ENCODE measurements around the gene DYSF.

The DYSF gene

DNA sequence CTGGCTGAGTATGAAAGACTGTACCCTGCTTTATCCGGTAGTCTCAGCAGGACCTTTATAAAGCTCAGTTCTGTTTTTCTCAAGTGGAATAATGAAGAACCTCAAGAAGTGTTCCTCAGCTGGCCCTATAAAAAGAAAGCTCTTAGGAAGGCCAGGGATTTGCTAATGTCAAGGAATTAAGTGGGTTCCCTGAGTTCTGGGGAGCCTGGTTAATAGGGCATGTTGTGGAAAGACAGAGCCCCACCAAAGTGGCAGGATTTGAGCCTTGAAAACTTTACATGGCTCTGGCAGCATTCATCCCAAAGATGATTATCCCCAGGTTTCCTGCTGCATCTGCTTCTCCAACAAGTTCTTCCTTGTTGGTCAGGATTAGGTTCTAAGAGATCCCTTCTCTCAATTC lies 6.9 kb upstream of the DYSF start:
- Histone ChIP-seq H3K4me2 (ENCODE audit: low read depth, low read length) (no peak overlapping the region), H3K27ac (ENCODE audit: low read length) (no peak overlapping the region), H3K9me3 (replicated peaks; ENCODE audit: insufficient read depth, low read length) (no peaks in the 10 kb centered on the region)

GRCh38 chr2:71449343-71449742 lies 4.0 kb upstream of the DYSF start:
- H3K27me3 ChIP-seq (replicated peaks; ENCODE audit: insufficient read depth, low read length) = no peaks in the 10 kb centered on the region
- H3F3A ChIP-seq (ENCODE audit: insufficient read depth, low read length) = 0 out of 2 replicates have a peak, but pooled peaks cover 3% of the 10 kb centered on the region
- H3K9ac ChIP-seq (ENCODE audit: low read length) = no peak overlapping the region
- H3K4me1 ChIP-seq (ENCODE audit: low read length) = no peaks in the 10 kb centered on the region
- no peak overlapping the region for H2AFZ ChIP-seq (ENCODE audit: low read length)
- no peaks in the 10 kb centered on the region for H3K79me2 ChIP-seq (ENCODE audit: low read length)
- no peaks in the 10 kb centered on the region for H3K9me2 ChIP-seq (replicated peaks; ENCODE audit: insufficient read depth, low read length)
- H3K36me3 ChIP-seq (replicated peaks; ENCODE audit: insufficient read depth, low read length) = no peaks in the 10 kb centered on the region
- H3K4me3 ChIP-seq (ENCODE audit: low read length) = no peak overlapping the region
- no peaks in the 10 kb centered on the region for H3K9me3 ChIP-seq (replicated peaks; ENCODE audit: insufficient read depth, low read length)
- H3K4me2 ChIP-seq (ENCODE audit: low read depth, low read length) = no peak overlapping the region
- no peaks in the 10 kb centered on the region for H4K20me1 ChIP-seq (ENCODE audit: insufficient read depth, low read length)
- H3K27ac ChIP-seq (ENCODE audit: low read length) = no peak overlapping the region
- no peak for DNase-seq
- no peak for TF ChIP-seq CTCF (IDR thresholded peaks at IDR 0.05; ENCODE audit: low read length)

More for the DNA sequence above, 6.9 kb upstream of the DYSF start:
- Histone ChIP-seq H3K9ac (ENCODE audit: low read length) (no peak overlapping the region), H3K27me3 (replicated peaks; ENCODE audit: insufficient read depth, low read length) (no peaks in the 10 kb centered on the region), H3K4me3 (ENCODE audit: low read length) (no peak overlapping the region), H3K4me1 (ENCODE audit: low read length) (no peaks in the 10 kb centered on the region), H3F3A (ENCODE audit: insufficient read depth, low read length) (0 out of 2 replicates have a peak, but pooled peaks cover 3% of the 10 kb centered on the region), H4K20me1 (ENCODE audit: insufficient read depth, low read length) (no peaks in the 10 kb centered on the region), H3K79me2 (ENCODE audit: low read length) (no peaks in the 10 kb centered on the region), H3K36me3 (replicated peaks; ENCODE audit: insufficient read depth, low read length) (no peaks in the 10 kb centered on the region), H3K9me2 (replicated peaks; ENCODE audit: insufficient read depth, low read length) (no peaks in the 10 kb centered on the region), H2AFZ (ENCODE audit: low read length) (no peak overlapping the region)
- DNase-seq = no peak
- no peak for TF ChIP-seq EZH2 (optimal IDR thresholded peaks at IDR 0.05; ENCODE audit: low read depth, low read length)
- TF ChIP-seq CTCF (IDR thresholded peaks at IDR 0.05; ENCODE audit: low read length) = no peak
- no peak for TF ChIP-seq EZH2phosphoT487 (IDR thresholded peaks at IDR 0.05; ENCODE audit: low read length)

DNA sequence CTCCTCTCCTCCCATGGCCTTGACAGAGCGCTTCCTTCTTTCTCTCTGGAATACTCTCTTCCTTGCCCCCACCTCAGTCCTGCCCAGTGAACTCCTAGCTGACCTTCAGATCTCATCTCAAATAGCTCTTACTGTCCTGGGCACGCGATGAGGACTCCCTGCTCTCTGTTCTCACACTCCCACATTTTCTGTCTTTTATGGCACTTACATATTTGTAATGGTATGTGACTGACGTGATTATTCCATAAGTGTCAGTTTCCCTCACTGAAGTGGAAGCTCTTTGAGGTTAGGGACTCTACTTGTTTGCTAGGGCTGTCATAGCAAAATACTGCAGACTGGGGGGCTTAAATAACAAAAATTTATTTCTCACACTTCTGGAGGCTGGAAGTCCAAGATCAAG lies 1.7 kb upstream of the DYSF start:
- H3F3A ChIP-seq (ENCODE audit: insufficient read depth, low read length) = no peaks in the 10 kb centered on the region
- H3K36me3 ChIP-seq (replicated peaks; ENCODE audit: insufficient read depth, low read length) = no peaks in the 10 kb centered on the region
- no peak overlapping the region for H3K4me3 ChIP-seq (ENCODE audit: low read length)
- H3K27ac ChIP-seq (ENCODE audit: low read length) = no peak overlapping the region
- H3K9me2 ChIP-seq (replicated peaks; ENCODE audit: insufficient read depth, low read length) = no peaks in the 10 kb centered on the region
- H3K4me2 ChIP-seq (ENCODE audit: low read depth, low read length) = no peak overlapping the region
- H3K27me3 ChIP-seq (replicated peaks; ENCODE audit: insufficient read depth, low read length) = no peaks in the 10 kb centered on the region
- H3K79me2 ChIP-seq (ENCODE audit: low read length) = no peaks in the 10 kb centered on the region
- no peak overlapping the region for H2AFZ ChIP-seq (ENCODE audit: low read length)
- H3K9me3 ChIP-seq (replicated peaks; ENCODE audit: insufficient read depth, low read length) = no peaks in the 10 kb centered on the region
- H3K4me1 ChIP-seq (ENCODE audit: low read length) = no peaks in the 10 kb centered on the region
- H4K20me1 ChIP-seq (ENCODE audit: insufficient read depth, low read length) = no peaks in the 10 kb centered on the region
- no peak for TF ChIP-seq CTCF (IDR thresholded peaks at IDR 0.05; ENCODE audit: low read length)
- no peak for TF ChIP-seq EZH2 (optimal IDR thresholded peaks at IDR 0.05; ENCODE audit: low read depth, low read length)
- no peak for TF ChIP-seq EZH2phosphoT487 (IDR thresholded peaks at IDR 0.05; ENCODE audit: low read length)
- no peak for DNase-seq
- H3K9ac ChIP-seq (ENCODE audit: low read length) = no peak overlapping the region
